H7 (cell line): ENCODE measurements around the gene MRAP. TPM values are rescaled to one million over a fixed set of nuclear protein-coding genes. Genes with fewer than 3 reads are reported as not detected.
"Not testable (repeated sequence)": the region's sequence is repeated elsewhere in the genome, so short reads cannot be mapped to it uniquely, and the experiment has no call there.

Source experiments
- DNase-seq: peaks from one replicate; pipeline ENCODE4 v3.0.0; 2012
- H3K27me3 ChIP-seq: 2 replicates; pipeline ENCODE4 v1.6.0; 2011; ENCODE audit warnings: mild to moderate bottlenecking, low read length; ENCODE audit not compliant: control insufficient read depth, insufficient read depth
- H3K36me3 ChIP-seq: replicated peaks from 2 replicates; pipeline ENCODE4 v1.5.1; 2011; ENCODE audit warnings: low read length; ENCODE audit not compliant: control insufficient read depth, insufficient read depth
- H3K4me3 ChIP-seq: 2 replicates; pipeline ENCODE4 v1.5.1; 2011; ENCODE audit warnings: low read depth, mild to moderate bottlenecking, control low read depth, low read length, moderate library complexity; ENCODE audit not compliant: insufficient read depth
- total RNA-seq: library from RNA; depleted of rRNA; stranded (reverse); fragments of >200 nt; shearing (Covaris generic); gene quantifications from 2 replicates; pipeline ENCODE4 v1.2.3, GENCODE V29; 2014; rRNA removed

MRAP gene
- total RNA-seq, result not detected in 2 replicates

DNA sequence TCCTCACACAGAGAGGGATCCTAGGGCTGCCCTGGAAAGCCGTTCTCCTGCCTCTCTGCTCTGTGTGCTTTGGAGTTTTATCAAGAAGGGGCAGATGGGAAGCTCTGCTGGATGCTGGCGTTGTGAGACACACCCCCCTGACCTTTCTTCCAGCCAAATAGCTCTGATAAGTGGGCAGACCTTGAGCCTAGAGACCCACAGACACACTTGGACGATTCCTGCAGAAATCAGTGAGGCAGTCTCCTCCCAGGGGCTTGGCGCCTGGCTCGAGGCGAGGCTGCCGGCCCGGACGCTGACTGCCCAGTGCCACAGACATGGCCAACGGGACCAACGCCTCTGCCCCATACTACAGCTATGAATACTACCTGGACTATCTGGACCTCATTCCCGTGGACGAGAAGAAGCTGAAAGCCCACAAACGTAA is at the start of gene MRAP:
Gene MRAP (plus strand): TSS at position 198 of the 424 bp plus-strand sequence. CDS start 117 bp downstream, at position 315.
- Histone ChIP-seq H3K36me3 (no peaks in the 10 kb centered on the region), H3K27me3 (no peaks in the 10 kb centered on the region), H3K4me3 (no peak within 1 kb of the TSS)
- DNase-seq, result no peak

GRCh38 chr21:32249511-32250280 is 49.0 kb upstream of the MRAP start:
- H3K27me3 ChIP-seq, result no peaks in the 10 kb centered on the region
- no peak for DNase-seq
- no peak overlapping the region for H3K4me3 ChIP-seq
- H3K36me3 ChIP-seq, result no peaks in the 10 kb centered on the region

DNA sequence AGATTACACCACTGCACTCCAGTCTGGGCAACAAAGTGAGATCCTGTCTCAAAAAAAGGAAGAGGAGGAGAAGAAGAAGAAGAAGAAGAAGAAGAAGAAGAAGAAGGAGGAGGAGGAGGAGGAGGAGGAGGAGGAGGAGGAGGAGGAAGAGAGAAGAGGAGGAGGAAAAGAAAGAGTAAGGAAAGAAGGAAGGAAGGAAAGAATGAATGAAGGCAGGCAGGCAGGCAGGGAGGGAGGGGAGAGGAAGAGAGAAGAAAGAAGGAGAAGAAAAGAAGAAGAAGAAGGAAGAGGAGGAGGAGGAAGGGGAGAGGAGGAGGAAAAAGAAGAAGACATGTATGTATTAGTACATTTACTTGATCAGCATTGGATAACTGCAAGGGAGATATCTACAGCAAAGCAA is 46.5 kb upstream of the MRAP start:
- no peaks in the 10 kb centered on the region for H3K27me3 ChIP-seq
- H3K4me3 ChIP-seq, result no peak overlapping the region
- H3K36me3 ChIP-seq, result no peaks in the 10 kb centered on the region
- no peak for DNase-seq

DNA sequence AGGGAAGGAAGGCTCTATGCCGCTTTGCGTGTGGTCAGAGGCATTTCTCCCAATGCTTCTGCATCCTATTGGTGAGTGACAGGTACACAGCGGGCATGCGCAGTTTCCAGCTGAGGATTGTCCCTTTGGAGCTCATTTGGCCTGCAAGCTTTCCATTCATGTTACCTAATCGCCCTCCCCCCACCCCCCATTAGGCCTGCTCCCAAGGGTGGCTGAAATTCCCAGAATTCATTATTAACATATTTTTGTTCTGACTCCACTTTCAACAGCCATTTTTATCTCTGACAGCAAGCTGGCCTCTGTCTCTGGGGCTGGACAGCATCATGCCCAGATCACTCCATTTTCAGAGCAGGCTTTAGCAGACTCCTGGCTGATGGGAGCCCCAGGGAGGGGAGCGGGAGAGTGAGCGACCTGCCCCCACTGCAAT is 45.4 kb upstream of the MRAP start:
- Histone ChIP-seq H3K27me3 (no peaks in the 10 kb centered on the region), H3K4me3 (no peak overlapping the region)
- DNase-seq, result no peak

GRCh38 chr21:32256251-32256650 is 42.4 kb upstream of the MRAP start:
- Histone ChIP-seq H3K36me3 (no peaks in the 10 kb centered on the region), H3K4me3 (no peak overlapping the region), H3K27me3 (no peaks in the 10 kb centered on the region)
- DNase-seq, result no peak

More for the DNA sequence above, 45.4 kb upstream of the MRAP start:
- no peaks in the 10 kb centered on the region for H3K36me3 ChIP-seq

DNA sequence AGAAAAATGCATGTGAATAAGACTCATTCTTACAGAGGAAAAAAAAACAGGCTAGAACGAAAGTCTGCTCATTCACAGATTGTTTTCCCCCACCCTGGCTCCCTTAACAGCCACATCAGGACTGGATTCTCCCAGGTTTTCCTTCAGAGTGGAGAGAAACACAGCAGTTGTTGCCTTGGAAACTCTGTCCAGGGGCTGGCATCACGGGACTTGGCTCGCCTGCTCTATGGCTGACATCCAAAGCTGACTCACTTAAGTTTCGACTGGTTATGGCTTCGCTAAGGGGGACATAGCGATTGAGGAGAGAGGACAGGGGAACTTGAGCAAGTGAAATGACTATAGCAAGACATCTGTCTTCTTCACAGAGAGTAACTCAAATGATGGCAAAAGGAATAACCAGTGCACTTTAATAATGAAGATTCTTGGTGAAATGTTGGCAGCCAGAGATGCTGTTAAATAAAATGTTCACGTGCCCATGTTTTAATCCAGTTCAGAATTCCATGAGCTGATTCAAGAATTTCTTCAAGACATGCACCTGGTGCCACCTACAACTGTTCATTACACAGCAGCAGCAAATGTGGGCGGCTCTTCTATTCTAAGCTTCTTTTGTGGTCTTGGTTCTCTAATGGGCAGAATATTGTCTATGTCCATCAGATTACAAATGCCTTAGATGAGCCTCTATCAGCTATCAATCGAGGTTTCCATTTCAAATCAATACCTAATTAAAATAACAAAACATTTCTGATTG is 41.6 kb upstream of the MRAP start:
- Histone ChIP-seq H3K27me3 (no peaks in the 10 kb centered on the region), H3K36me3 (no peaks in the 10 kb centered on the region), H3K4me3 (no peak overlapping the region)
- DNase-seq, result no peak

GRCh38 chr21:32257962-32258785 is 40.5 kb upstream of the MRAP start:
- Histone ChIP-seq H3K4me3 (no peak overlapping the region), H3K27me3 (no peaks in the 10 kb centered on the region), H3K36me3 (no peaks in the 10 kb centered on the region)
- peak; percentile 78 for DNase-seq

- not testable (repeated sequence) for DNase-seq, H3K27me3 ChIP-seq, H3K4me3 ChIP-seq, H3K36me3 ChIP-seq
Measured at GRCh38 chr21:32258786-32259048, 39.9 kb upstream of the MRAP start.

- Histone ChIP-seq H3K27me3 (no peaks in the 10 kb centered on the region), H3K4me3 (no peak overlapping the region), H3K36me3 (no peaks in the 10 kb centered on the region)
- no peak for DNase-seq
Measured at GRCh38 chr21:32260130-32260529, 38.5 kb upstream of the MRAP start.

DNA sequence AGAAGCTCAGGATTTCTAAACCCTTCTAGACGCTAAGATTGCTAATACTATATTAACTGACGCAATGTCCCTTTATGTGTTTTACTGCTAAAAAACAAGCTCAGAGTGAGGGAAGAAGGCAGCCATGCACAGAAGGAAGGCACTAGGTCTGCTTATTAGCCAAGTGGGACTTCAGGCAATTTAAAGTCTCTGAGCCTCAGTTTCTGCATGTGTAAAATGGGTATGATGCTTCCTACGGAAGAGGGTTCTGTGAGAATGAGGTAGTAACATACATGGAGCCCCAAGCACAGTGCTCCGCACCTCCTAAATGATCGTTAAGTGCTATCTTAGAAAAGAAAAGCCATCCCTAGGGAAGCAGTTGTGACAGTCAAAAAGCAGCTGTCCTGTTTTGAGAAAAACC is 36.7 kb upstream of the MRAP start:
- Histone ChIP-seq H3K36me3 (peaks cover 2% of the 10 kb centered on the region), H3K27me3 (no peaks in the 10 kb centered on the region), H3K4me3 (no peak overlapping the region)
- no peak for DNase-seq

DNA sequence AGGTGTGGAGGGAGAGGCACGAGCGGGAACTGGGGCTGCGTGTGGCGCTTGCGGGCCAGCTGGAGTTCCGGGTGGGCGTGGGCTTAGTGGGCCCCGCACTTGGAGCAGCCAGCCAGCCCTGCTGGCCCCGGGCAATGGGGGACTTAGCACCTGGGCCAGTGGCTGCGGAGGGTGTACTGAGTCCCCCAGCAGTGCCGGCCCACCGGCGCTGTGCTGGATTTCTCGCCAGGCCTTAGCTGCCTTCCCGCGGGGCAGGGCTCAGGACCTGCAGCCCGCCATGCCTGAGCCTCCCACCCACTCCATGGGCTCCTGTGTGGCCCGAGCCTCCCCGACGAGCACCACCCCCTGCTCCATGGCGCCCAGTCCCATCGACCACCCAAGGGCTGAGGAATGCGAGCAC is 33.3 kb upstream of the MRAP start:
- H3K27me3 ChIP-seq, H3K4me3 ChIP-seq, DNase-seq: not testable (repeated sequence)
- H3K36me3 ChIP-seq, result peaks cover 13% of the 10 kb centered on the region

GRCh38 chr21:32270748-32271147 is 27.9 kb upstream of the MRAP start:
- no peaks in the 10 kb centered on the region for H3K27me3 ChIP-seq
- H3K36me3 ChIP-seq, result peaks cover 16% of the 10 kb centered on the region
- H3K4me3 ChIP-seq, result no peak overlapping the region
- no peak for DNase-seq

DNA sequence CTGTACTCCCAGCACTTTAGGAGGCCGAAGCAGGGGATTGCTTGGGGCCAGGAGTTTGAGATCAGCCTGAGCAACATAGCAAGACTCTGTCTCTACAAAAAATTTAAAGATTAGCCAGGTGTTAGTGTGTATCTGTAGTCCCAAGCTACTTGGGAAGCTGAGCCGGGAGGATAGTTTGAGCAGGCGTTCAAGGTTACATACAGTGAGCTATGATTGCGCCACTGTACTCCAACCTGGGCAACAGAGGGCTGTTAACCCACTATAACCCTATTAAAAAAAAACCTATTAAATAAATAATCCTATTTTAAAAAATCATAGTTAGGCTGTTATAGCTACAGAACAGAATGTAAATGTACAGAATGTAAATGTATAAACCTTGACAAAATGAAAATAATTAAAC is 22.0 kb upstream of the MRAP start:
- no peak overlapping the region for H3K4me3 ChIP-seq
- H3K36me3 ChIP-seq, result peaks cover 2% of the 10 kb centered on the region; the same call in 1 of the 2 replicates

GRCh38 chr21:32278103-32278502 is 20.6 kb upstream of the MRAP start:
- H3K4me3 ChIP-seq, result peak overlapping the region; percentile 85
- DNase-seq, result peak; percentile 33
- H3K27me3 ChIP-seq, result no peaks in the 10 kb centered on the region
- peaks cover 2% of the 10 kb centered on the region; the same call in 1 of the 2 replicates for H3K36me3 ChIP-seq

More for the DNA sequence above, 22.0 kb upstream of the MRAP start:
- no peak for DNase-seq
- H3K27me3 ChIP-seq, result no peaks in the 10 kb centered on the region
